Measurements from ENCODE around the gene NDUFAF7. TPM values are rescaled to one million over a fixed set of nuclear protein-coding genes. Genes with fewer than 3 reads are reported as not detected.
"Not testable (repeated sequence)": the region's sequence is repeated elsewhere in the genome, so short reads cannot be mapped to it uniquely, and the experiment has no call there.

The NDUFAF7 gene
- total RNA-seq, 1 donor from 2014 or later = 20.2 TPM

DNA sequence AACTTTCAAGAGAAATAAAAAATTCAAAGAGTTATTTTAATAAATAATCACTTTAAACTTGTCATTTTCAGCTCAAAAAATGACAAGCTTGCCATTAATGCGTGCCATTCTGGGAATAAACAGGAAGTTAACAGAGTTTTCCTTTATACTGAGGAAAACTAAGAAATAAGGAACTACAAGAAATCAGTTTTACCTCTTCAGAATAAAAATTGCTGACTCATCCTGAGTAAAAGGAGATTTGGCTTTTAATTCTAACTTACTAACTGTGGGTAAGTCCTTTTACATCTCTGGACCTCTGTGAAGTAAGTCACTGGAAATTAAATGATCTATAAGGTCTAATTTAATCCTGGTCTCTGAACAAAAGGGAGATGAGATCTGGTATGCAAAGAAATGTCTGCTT is 16.2 kb upstream of the NDUFAF7 start:
- intact Hi-C loops (cut with micrococcal nuclease) = no loop called here

DNA sequence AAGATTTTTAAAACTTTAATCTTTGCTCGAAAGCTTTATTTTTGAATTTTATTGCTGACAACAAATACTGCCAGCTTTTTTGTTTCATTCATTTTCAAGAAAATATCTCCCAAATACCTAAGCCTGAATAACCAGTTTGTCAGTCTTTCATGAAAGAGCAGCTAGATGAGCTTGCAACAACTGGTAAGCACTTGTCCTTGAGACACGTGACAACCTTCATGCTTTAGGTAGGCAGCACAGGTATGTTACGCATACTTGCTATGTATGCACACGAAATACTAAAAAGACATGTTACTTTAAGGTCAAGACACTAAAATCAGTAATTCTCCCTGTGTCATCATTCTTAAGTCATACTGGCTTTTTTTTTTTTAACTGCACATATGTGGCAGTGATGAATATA is 12.4 kb upstream of the NDUFAF7 start:
- intact Hi-C loops (cut with micrococcal nuclease) = no loop called here

DNA sequence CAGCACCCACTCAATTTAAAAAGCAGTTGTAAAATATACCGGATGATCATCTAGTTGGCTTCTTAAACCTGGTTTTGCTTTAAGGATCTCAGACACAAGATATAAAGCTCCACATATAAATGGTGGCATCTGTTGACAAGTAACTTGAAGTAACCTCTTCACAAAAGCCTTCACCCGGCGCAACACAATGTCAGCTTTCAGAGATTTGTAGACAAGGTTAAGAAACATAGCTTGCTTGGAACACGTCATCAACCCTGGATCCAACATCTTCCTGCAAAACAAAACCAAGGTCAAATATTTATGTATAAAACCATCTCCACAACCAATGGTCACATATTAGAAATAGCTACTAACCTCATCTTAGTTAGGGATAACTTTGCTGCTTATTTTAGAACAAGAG is 8.3 kb upstream of the NDUFAF7 start:
- intact Hi-C loops (cut with micrococcal nuclease) = no loop called here

DNA sequence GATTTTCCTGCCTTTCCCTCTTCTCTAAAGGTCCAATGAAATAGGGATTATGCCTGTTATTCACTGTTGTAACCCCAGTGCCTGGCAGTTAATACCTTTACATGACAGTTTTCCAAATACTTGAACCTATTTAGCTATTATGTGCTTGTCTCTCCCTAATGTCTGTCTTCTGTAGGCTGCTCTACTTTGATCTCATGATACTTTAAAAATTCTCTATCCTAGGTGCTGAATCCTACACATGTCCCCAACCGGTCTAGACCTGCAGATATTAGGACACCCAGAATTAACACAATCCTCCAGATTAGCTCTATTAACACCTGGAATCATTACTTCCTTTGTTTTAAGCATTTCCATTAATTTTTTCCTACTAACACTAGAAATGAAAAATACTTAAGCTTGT is 7.4 kb upstream of the NDUFAF7 start:
- intact Hi-C loops (cut with micrococcal nuclease) = no loop called here

DNA sequence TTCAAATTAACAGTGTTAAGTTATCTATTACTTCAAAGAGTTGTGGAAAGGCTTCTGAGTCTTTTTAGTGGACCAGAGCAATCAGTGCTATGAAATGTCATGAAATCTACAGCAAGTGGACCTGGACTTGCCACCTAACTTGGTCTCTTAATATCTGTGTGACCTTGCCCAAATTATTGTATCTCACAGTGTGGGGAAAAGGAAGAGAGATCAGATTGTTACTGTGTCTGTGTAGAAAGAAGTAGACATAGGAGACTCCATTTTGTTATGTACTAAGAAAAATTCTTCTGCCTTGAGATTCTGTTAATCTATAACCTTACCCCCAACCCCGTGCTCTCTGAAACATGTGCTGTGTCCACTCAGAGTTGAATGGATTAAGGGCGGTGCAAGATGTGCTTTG is 6.3 kb upstream of the NDUFAF7 start:
- intact Hi-C loops (cut with micrococcal nuclease) = not testable (repeated sequence)

DNA sequence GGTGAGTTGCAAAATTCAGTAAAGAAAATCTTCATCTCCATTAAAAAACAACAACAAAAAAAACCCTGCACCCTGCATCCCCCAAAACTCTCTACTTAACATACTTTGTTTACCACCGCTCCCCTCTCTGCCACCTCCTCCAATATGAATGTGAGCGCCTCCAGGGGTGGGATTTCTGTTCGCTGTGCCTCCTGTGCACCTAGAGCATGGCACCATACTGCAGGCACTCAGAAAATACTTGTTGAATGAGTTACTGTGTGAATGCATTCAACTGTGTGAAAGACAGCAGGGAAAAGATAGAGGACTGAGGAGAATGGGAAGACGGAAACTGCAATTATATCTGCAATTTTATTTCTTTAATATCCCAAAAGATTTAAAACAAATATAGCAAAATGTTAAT is 4.6 kb upstream of the NDUFAF7 start:
- intact Hi-C loops (cut with micrococcal nuclease) = no loop called here

DNA sequence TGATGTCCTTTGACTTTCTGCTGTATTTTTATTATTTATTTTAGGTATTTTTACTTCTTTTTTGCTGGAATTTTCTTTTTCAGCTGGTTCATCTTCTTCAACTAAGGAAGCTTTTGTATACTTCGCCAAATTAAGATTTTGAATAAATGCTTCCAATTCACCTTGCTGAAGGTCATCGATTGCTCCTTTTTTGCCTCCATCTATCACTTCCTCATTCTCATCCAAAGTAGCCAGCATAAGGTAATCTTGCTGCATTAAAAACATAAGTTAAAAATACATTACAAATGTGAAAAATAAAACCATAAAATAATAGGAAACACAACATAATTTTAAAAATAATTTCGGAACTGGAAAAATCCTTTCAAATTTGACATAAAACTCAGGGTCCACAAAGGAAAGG is 2.7 kb upstream of the NDUFAF7 start:
- intact Hi-C loops (cut with micrococcal nuclease) = no loop called here

DNA sequence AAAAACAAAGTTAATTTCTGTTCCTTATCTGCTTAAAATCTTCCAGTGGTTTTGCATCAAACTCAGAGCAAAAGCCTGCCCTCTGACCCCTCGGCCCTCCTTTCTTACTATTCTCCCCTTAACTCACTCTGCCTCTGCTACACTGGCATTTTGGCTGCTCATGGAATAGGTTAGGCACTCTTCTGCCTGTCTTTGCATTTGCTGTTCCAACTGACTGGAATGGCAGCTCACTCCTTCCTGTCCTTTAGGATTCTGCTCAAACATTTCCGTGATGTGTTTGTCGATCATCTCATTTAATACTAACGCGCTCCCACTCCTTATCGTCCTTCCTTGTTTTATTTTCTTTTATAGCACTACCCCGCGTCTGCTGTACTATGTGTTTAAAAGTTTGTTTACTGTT is 877 bp upstream of the NDUFAF7 start:
- intact Hi-C loops (cut with micrococcal nuclease) = loop anchor here (2.0 to 5.0 kb wide), 4 partner anchors 74 to 148 kb away; partner anchors contain the start of genes EIF2AK2, GPATCH11, HEATR5B and PRKD3

DNA sequence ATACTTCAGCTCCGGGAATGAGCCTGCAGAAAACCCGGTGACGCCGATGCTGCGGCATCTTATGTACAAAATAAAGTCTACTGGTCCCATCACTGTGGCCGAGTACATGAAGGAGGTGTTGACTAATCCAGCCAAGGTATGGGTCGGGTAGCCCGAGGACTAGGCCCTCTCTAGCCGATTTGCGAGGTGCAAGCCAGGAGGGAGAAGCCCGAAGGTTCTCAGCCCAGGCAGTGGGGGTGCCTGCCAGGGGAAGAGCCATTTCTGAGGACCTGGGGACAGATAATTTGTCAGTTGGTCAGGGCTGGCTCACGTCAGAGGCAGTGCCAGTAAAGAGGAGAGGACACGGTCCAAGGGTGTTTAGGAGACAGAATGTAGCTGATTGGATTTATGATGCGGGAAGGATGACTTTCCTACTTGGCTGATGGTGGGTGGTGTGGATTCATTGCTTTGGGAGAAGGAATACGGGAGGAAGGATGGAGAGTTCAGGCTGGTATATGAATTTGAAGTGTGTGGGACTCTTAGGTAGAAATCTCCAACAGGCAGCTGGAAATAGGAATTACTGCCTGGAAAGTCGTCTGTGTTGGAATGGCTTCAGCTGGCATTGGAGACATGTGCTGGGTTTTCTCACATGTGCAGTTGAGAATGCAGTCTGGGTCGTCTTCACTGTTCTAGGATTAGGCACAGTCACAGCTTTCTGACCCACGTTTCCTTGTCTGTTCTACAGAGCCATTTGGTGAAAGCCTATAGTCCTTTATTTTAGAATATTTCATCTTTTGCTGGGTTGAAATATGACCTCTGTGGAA is 874 bp downstream of the NDUFAF7 start:
- intact Hi-C loops (cut with micrococcal nuclease) = loop anchor here (1.0 to 5.0 kb wide), 4 partner anchors 36 to 150 kb away; partner anchors contain the start of genes CEBPZOS, GPATCH11, HEATR5B and PRKD3

DNA sequence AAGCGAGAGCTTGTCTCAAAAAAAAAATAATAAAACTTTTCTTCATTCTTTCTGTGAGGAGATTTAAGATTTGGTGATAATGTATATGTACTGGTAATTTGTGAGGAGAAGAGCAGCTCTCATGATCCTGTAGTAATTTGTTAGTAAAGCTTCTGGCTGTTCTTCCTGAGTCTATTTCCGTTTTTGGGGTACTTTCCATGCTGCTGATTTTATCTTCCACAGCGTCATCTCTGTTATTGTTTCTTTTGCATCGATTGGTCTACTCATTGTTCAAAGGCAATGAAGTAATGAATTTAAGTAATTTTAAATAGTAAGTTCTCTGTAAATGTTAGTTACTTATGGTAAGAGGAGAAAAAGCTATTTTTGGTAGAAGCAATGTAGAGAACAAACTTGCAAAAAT is 12.0 kb downstream of the NDUFAF7 start:
- intact Hi-C loops (cut with micrococcal nuclease) = no loop called here

DNA sequence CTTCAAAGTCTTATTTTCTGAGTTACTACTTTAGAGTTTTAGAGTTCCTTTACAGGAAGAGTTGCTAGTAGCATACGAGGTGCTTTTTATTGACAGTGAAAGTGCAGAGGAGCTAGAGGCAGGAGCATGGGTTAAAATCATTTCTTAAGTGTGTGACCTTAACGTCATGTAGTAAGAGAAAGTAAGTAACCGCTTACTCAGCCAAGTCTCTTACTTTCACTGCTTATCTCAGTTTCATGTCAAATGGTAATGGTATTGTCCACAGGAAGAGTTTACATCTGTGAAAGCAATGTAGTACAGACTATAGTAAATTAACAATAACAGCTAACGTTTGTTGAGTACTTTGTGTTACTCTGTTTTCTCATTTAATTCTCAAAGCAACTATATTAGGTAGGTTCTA is 12.6 kb downstream of the NDUFAF7 start:
- intact Hi-C loops (cut with micrococcal nuclease) = no loop called here

DNA sequence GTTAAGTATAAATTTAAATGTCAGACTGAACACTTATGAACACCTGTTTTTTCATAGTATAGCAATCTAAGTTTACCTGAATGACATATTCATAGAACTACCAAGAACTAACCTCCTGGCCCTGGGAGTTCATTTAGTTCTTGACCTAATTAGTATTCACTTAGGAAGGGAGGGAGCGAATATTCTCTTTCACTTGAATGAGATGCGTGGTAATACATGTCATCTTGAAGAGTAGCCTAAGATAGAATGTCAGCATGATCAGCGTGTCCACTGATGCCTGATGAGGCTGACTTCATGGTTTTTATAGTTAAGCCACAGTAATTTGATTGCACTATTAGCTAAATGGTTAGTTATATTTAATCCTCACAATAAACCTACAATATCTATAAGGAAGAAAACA is 13.3 kb downstream of the NDUFAF7 start:
- intact Hi-C loops (cut with micrococcal nuclease) = no loop called here

DNA sequence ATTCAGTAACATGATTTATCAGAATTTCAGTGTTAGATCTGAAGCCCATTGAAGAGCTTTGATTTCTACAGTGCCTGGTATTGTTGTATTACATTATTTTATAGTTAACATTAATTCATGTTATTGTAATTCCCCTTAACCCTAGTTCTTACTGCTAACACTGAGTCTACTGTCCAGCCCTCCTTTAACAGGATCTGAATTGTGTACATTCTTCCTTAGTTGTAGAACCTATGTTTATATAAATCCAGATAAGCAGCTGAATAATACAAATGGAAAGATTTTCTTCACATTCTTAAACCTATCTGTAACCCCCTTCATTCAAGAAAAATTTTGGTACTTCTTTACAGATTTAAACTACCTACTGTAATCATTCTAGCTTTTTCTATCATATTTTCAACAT is 14.7 kb downstream of the NDUFAF7 start:
- intact Hi-C loops (cut with micrococcal nuclease) = no loop called here

DNA sequence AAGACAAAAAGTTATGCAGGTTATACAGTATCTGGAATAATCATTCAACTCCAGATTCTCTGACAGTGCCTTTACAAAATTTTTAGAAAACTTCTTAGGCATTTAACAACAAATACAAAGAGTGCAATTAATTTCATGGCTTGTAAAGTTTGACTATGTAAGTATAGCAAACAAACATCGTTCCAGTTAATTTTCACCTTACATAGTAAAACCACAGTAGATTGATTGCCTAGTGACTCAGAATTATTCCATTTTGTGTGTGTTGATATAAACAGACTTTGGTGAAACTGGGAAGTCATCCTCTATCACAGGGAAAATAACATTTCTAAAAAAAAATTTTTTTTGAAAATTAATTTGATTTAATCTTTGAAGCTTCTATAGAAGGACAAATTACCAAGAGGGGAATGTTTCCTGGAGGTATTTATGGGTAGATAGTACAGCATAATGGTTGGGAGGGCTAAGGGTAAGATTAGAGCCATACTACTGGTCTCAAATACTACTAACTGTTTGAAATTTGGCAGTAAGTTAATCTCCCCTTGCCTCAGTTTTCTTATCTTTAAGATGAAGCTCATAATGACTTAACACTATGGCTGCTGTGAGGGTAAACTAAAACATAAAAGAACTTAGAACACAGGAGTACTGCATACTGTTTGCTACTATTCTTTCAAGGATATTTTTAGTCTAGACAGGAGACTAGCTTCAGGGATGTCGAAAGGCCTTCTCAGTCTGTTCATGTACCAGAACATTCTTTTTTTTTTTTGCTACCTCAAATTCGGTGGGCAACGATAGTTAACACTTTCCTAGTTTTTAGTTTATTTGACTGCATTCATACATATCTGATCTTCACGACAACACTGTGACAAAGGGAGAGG is 19.6 kb downstream of the NDUFAF7 start:
- intact Hi-C loops (cut with micrococcal nuclease) = no loop called here

DNA sequence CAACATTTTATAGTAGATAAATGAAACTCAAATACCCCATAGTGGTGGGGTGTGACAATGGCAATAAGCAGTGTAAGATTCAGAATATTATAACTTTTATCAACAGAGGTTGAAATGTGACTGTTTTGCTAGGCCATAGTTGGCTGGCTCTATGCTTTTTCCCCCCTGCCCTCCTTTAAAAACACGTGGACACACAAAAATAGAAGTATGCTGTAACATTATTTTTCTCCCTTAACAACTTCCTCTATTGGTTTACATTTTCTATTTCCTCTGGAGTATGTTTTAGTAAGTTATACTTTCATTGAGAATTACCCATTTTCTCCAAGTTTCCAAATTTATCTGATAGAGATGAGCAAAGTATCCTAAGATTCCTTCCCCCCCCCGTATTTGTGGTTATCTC is 31.1 kb downstream of the NDUFAF7 start:
- intact Hi-C loops (cut with micrococcal nuclease) = no loop called here

DNA sequence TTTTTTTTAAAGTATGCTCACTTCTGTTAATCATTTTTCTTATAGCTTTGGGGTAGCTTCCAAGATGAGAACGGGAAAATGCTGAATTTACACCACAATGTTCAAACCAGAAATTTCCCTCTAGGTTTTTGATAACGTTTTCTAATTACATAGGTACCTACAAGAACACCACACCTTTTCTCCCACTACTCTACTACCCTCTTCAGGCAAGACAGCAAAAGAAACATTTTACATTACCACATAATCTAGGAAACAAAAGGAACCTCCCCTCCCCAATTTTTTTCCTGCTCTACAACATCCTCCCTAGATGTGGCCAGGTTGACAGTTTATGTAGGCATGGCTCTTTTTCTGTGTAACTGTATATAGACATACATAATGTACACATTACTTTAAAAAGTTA is 32.4 kb downstream of the NDUFAF7 start:
- intact Hi-C loops (cut with micrococcal nuclease) = no loop called here

DNA sequence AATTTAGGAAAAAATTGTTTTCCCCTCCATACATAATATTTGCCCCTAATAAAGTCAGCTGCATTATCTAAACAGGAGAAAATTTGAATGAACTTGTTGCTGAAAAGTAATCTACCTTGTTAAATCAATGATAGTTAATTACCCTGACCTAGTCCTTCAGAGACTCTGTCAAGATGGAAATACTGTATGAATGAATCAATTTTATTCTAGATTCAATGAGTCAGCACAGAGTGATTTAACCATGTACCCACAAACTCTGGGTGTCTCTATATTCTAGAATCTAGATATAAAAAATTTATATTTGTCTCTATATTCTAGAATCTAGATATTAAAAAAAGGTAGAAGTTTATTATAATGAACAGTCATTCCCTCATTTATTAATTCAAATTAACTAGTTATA is 36.2 kb downstream of the NDUFAF7 start:
- intact Hi-C loops (cut with micrococcal nuclease) = no loop called here

DNA sequence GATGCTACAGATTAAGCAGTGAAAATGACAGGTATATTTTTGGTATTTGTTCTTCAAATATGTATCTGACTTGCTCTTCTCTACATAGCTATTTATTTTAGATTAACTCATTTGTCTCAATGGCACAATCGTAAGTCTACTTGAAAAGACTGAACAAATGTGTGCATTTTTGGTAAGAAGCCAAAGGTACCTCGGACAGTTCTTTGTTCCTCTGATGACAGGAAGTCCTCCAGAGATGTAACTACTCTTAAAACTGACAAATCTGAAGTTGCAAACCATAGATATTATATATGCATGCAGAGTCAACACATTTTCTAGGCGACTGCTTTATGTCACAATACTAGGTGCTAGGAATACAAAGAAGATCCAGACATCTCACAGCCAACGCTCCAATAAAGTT is 36.7 kb downstream of the NDUFAF7 start:
- intact Hi-C loops (cut with micrococcal nuclease) = no loop called here

DNA sequence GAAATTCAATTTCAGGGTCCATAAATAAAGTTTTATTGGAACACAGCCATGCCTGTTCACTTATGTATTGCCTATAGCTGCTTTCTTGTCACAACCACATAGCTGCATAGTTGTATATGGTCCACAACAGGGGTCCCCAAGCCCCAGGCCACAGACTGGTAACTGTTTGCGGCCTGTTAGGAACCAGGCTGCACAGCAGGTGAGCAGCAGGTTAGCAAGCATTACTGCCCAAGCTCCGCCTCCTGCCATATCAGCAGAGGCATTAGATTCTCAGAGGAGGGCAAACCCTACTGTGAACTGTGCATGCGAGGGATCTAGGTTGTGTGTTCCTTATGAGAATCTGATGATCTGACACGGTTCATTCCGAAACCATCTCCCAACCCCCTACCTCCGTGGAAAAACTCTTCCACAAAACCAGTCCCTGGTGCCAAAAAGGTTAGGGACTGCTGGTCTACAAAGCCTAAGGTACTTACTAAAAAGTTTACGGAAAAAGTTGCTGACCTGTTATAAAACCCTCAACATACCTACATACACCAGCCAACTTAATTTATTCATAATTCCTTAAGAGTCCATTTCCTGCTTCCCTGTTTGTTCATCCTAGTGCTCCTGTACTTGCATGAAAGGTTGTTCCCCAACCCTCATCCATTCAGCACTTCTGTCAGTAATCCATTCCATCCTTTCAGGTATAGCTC is 40.1 kb downstream of the NDUFAF7 start:
- intact Hi-C loops (cut with micrococcal nuclease) = no loop called here

DNA sequence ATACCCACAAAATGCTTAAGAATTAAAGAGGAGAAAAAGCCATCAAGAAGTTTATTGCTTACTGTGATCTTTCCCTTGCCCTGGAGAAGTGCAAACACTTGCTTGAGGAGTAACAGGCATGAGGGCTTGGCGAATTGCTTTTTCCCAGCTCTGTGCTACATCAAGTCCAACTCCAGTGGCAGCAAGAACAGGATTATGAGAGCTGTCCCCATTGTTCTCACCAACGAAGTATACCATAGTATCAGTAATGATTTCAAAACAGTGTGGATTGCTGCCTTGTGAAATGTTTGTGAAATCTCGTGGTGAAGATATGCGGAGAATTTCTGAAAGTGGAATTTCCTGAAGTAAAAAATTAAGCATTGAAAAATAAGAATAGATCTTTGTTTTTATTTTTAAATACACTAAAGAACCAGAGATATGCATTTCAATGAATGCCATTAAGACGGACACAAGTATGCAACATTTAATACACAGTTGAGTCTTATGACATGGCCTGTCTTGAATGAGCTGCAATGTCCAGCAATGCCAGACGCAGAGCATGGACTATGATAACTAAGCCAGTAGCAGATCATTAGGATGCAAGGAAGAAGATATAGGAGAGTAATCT is 43.0 kb downstream of the NDUFAF7 start:
- intact Hi-C loops (cut with micrococcal nuclease) = no loop called here

DNA sequence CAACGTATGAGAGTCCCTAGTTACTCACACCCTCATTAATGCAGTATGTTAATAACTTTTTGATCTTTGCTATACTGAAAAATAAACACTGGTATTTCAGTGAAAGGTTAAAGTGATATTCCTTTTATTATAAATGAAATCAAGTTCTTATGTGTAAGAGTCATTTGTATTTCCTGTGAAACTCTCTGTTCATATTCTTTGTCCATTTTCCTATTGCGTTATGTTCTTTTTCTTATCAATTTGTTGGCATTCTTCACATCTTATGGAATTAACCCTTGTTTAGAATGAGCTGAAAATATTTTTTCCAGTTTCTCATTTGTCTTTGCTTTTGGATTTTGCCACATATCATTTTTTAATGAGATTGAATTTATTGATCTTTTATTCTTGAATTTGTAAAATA is 44.8 kb downstream of the NDUFAF7 start:
- intact Hi-C loops (cut with micrococcal nuclease) = no loop called here
